ENCODE measurements around the gene MAP3K12.
"Not testable (repeated sequence)": the region's sequence is repeated elsewhere in the genome, so short reads cannot be mapped to it uniquely, and the experiment has no call there.

Gene MAP3K12

GRCh38 chr12:53483225-53483978, 15.9 kb downstream of the MAP3K12 start:
- H3K9ac ChIP-seq (ENCODE audit: insufficient read length, low read depth): no peak overlapping the region
- H3K4me1 ChIP-seq (ENCODE audit: insufficient read depth, insufficient read length): peaks cover 3% of the 10 kb centered on the region
- no peak for DNase-seq (ENCODE audit: low read depth, low spot score)
- no peaks in the 10 kb centered on the region for H3K9me3 ChIP-seq (ENCODE audit: insufficient read depth, low read length)
- TF ChIP-seq YY1 (IDR thresholded peaks at IDR 0.05; ENCODE audit: insufficient read depth, insufficient read length): no peak
- TF ChIP-seq SUZ12 (IDR thresholded peaks at IDR 0.05; ENCODE audit: extremely low read depth, insufficient read depth, insufficient read length): no peak
- TF ChIP-seq ZNF274 (IDR thresholded peaks at IDR 0.05; ENCODE audit: low read depth, low read length): no peak
- no peaks in the 10 kb centered on the region for H3K27me3 ChIP-seq (ENCODE audit: insufficient read depth, insufficient read length)
- peaks cover 91% of the 10 kb centered on the region for H3K36me3 ChIP-seq (ENCODE audit: insufficient read depth, insufficient read length, low read length)
- no peak overlapping the region for H3K4me3 ChIP-seq (ENCODE audit: insufficient read length, low read depth)

GRCh38 chr12:53482626-53483168, 16.6 kb downstream of the MAP3K12 start:
- DNase-seq (ENCODE audit: low read depth, low spot score): no peak
- Histone ChIP-seq H3K9me3 (ENCODE audit: insufficient read depth, low read length) (no peaks in the 10 kb centered on the region), H3K27me3 (ENCODE audit: insufficient read depth, insufficient read length) (no peaks in the 10 kb centered on the region), H3K4me1 (ENCODE audit: insufficient read depth, insufficient read length) (peaks cover 3% of the 10 kb centered on the region), H3K36me3 (ENCODE audit: insufficient read depth, insufficient read length, low read length) (peaks cover 93% of the 10 kb centered on the region), H3K4me3 (ENCODE audit: insufficient read length, low read depth) (no peak overlapping the region), H3K9ac (ENCODE audit: insufficient read length, low read depth) (no peak overlapping the region)
- TF ChIP-seq ZNF274 (IDR thresholded peaks at IDR 0.05; ENCODE audit: low read depth, low read length) (no peak), YY1 (IDR thresholded peaks at IDR 0.05; ENCODE audit: insufficient read depth, insufficient read length) (no peak), SUZ12 (IDR thresholded peaks at IDR 0.05; ENCODE audit: extremely low read depth, insufficient read depth, insufficient read length) (no peak)

GRCh38 chr12:53481939-53482586, 17.2 kb downstream of the MAP3K12 start:
- no peak for TF ChIP-seq YY1 (IDR thresholded peaks at IDR 0.05; ENCODE audit: insufficient read depth, insufficient read length)
- TF ChIP-seq SUZ12 (IDR thresholded peaks at IDR 0.05; ENCODE audit: extremely low read depth, insufficient read depth, insufficient read length): no peak
- TF ChIP-seq ZNF274 (IDR thresholded peaks at IDR 0.05; ENCODE audit: low read depth, low read length): no peak
- Histone ChIP-seq H3K27me3 (ENCODE audit: insufficient read depth, insufficient read length) (no peaks in the 10 kb centered on the region), H3K4me3 (ENCODE audit: insufficient read length, low read depth) (no peak overlapping the region), H3K9ac (ENCODE audit: insufficient read length, low read depth) (no peak overlapping the region), H3K9me3 (ENCODE audit: insufficient read depth, low read length) (no peaks in the 10 kb centered on the region), H3K36me3 (ENCODE audit: insufficient read depth, insufficient read length, low read length) (peaks cover 91% of the 10 kb centered on the region), H3K4me1 (ENCODE audit: insufficient read depth, insufficient read length) (peaks cover 3% of the 10 kb centered on the region)
- DNase-seq (ENCODE audit: low read depth, low spot score): no peak

GRCh38 chr12:53481458-53481857, 17.8 kb downstream of the MAP3K12 start:
- not testable (repeated sequence) for H3K9me3 ChIP-seq (ENCODE audit: insufficient read depth, low read length); H3K4me1 ChIP-seq (ENCODE audit: insufficient read depth, insufficient read length); DNase-seq (ENCODE audit: low read depth, low spot score); H3K9ac ChIP-seq (ENCODE audit: insufficient read length, low read depth); H3K27me3 ChIP-seq (ENCODE audit: insufficient read depth, insufficient read length); H3K4me3 ChIP-seq (ENCODE audit: insufficient read length, low read depth)
- peaks cover 91% of the 10 kb centered on the region for H3K36me3 ChIP-seq (ENCODE audit: insufficient read depth, insufficient read length, low read length)

GRCh38 chr12:53480491-53481442, 18.5 kb downstream of the MAP3K12 start:
- H3K9me3 ChIP-seq (ENCODE audit: insufficient read depth, low read length): no peaks in the 10 kb centered on the region
- no peak overlapping the region for H3K9ac ChIP-seq (ENCODE audit: insufficient read length, low read depth)
- peaks cover 91% of the 10 kb centered on the region for H3K36me3 ChIP-seq (ENCODE audit: insufficient read depth, insufficient read length, low read length)
- TF ChIP-seq SUZ12 (IDR thresholded peaks at IDR 0.05; ENCODE audit: extremely low read depth, insufficient read depth, insufficient read length) (no peak), YY1 (IDR thresholded peaks at IDR 0.05; ENCODE audit: insufficient read depth, insufficient read length) (no peak), ZNF274 (IDR thresholded peaks at IDR 0.05; ENCODE audit: low read depth, low read length) (no peak)
- H3K4me1 ChIP-seq (ENCODE audit: insufficient read depth, insufficient read length): peaks cover 3% of the 10 kb centered on the region
- no peak overlapping the region for H3K4me3 ChIP-seq (ENCODE audit: insufficient read length, low read depth)
- DNase-seq (ENCODE audit: low read depth, low spot score): no peak
- H3K27me3 ChIP-seq (ENCODE audit: insufficient read depth, insufficient read length): no peaks in the 10 kb centered on the region

- peaks cover 94% of the 10 kb centered on the region for H3K36me3 ChIP-seq (ENCODE audit: insufficient read depth, insufficient read length, low read length)
- no peaks in the 10 kb centered on the region for H3K27me3 ChIP-seq (ENCODE audit: insufficient read depth, insufficient read length)
- no peak overlapping the region for H3K9ac ChIP-seq (ENCODE audit: insufficient read length, low read depth)
- TF ChIP-seq SUZ12 (IDR thresholded peaks at IDR 0.05; ENCODE audit: extremely low read depth, insufficient read depth, insufficient read length): no peak
- no peak for TF ChIP-seq ZNF274 (IDR thresholded peaks at IDR 0.05; ENCODE audit: low read depth, low read length)
- no peak for TF ChIP-seq YY1 (IDR thresholded peaks at IDR 0.05; ENCODE audit: insufficient read depth, insufficient read length)
- H3K4me1 ChIP-seq (ENCODE audit: insufficient read depth, insufficient read length): peaks cover 3% of the 10 kb centered on the region
- H3K4me3 ChIP-seq (ENCODE audit: insufficient read length, low read depth): no peak overlapping the region
- no peak for DNase-seq (ENCODE audit: low read depth, low spot score)
- H3K9me3 ChIP-seq (ENCODE audit: insufficient read depth, low read length): no peaks in the 10 kb centered on the region
Measured at GRCh38 chr12:53479331-53479730, 19.9 kb downstream of the MAP3K12 start.
